ENCODE data around the gene KSR2. TPM values are rescaled to one million over a fixed set of nuclear protein-coding genes. Genes with fewer than 3 reads are reported as not detected.
"Not testable (repeated sequence)": the region's sequence is repeated elsewhere in the genome, so short reads cannot be mapped to it uniquely, and the experiment has no call there.

The KSR2 gene
- polyA plus RNA-seq, 2 donors, result 0.01 to 0.04 TPM

DNA sequence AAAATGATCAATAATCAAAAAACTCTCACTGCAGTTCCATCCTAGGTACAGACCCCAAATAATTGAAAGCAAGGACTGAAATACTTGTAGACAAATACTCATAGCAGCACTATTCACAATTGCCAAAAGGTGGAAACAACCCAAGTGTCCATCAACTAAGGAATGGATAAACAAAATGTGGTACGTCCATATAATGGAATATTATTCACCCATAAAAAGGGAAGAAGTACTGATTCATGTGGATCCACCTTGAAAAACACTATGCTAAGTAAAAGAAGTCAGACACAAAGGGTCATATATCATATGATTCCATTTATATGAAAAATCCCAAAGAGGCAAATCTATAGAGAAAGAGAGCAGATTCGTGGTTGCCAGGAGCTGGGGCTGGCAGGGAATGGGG lies 202.8 kb downstream of the KSR2 start:
- Histone ChIP-seq H3K9me3 (ENCODE audit: control insufficient read depth in 2 of 2, insufficient read depth in 1 of 2, low read depth in 1 of 2, low read length in 1 of 2) (peaks cover 0 to under 1% of the 10 kb centered on the region in 2 donors), H3K36me3 (ENCODE audit: control insufficient read depth in 2 of 2, insufficient read depth in 2 of 2, low read length in 1 of 2) (no peaks in the 10 kb centered on the region), H3K4me3 (ENCODE audit: low read depth in 1 of 2, low read length in 2 of 2) (no peak overlapping the region), H3K4me1 (ENCODE audit: control insufficient read depth in 2 of 2, insufficient read depth in 2 of 2, low read length in 1 of 2) (no peaks in the 10 kb centered on the region), H3K27ac (ENCODE audit: low read depth in 2 of 2, low read length in 1 of 2) (no peak overlapping the region), H3K27me3 (ENCODE audit: control insufficient read depth in 1 of 2, insufficient read depth in 2 of 2, low read length in 2 of 2) (no peaks in the 10 kb centered on the region)
- 70 to 87% methylated on average over 2 of the region's 2 CpGs for WGBS, 2 donors

DNA sequence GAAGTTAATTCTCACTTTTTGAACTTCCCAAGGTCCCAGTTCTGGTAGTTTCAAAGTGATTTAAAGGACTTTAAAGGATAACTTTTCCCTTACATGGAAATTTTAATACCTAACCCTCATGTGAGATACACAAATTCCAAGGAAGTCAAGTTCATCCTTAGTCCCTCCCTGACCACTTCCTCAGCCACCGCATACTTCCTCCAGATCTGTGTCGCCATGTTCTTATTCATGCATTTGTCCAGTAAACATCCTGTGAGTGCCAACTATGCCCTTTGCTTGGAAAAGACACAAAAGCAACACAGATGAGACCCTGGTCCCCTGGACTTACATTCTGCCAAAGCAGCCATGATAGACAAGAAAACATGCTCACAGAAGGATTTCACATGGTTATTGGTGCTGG lies 206.6 kb downstream of the KSR2 start:
- H3K4me1 ChIP-seq (ENCODE audit: control insufficient read depth in 2 of 2, insufficient read depth in 2 of 2, low read length in 1 of 2), result no peaks in the 10 kb centered on the region
- H3K36me3 ChIP-seq (ENCODE audit: control insufficient read depth in 2 of 2, insufficient read depth in 2 of 2, low read length in 1 of 2), result no peaks in the 10 kb centered on the region
- no peak overlapping the region for H3K27ac ChIP-seq (ENCODE audit: low read depth in 2 of 2, low read length in 1 of 2)
- H3K4me3 ChIP-seq (ENCODE audit: low read depth in 1 of 2, low read length in 2 of 2), result no peak overlapping the region
- WGBS, 2 donors, result 83 to 85% methylated on average over 2 of the region's 2 CpGs
- no peaks in the 10 kb centered on the region for H3K27me3 ChIP-seq (ENCODE audit: control insufficient read depth in 1 of 2, insufficient read depth in 2 of 2, low read length in 2 of 2)
- peaks cover 0 to 4% of the 10 kb centered on the region in 2 donors for H3K9me3 ChIP-seq (ENCODE audit: control insufficient read depth in 2 of 2, insufficient read depth in 1 of 2, low read depth in 1 of 2, low read length in 1 of 2)

DNA sequence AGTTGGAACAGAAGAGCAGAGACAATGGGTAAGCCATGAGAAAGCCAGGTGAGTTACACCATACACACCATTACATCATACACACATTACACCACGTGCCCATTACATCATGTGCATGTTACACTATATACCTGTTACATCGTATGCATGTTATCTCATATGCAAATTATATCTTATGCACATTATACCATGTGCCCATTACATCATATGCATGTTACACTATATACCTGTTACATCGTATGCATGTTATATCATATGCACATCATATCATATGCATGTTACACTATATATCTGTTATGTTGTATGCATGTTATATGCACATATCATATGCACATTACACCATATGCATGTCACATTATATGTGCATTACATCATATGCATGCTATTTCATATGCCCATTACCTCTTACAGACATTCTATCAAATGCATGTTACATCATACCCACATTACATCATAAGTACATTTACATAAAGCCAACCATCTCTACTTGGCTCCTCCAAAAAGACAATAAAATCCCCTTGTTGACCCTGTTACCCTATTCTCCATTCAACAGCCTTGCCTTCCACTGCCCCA lies 207.2 kb downstream of the KSR2 start:
- Histone ChIP-seq H3K4me3 (ENCODE audit: low read depth in 1 of 2, low read length in 2 of 2) (no peak overlapping the region), H3K36me3 (ENCODE audit: control insufficient read depth in 2 of 2, insufficient read depth in 2 of 2, low read length in 1 of 2) (no peaks in the 10 kb centered on the region), H3K4me1 (ENCODE audit: control insufficient read depth in 2 of 2, insufficient read depth in 2 of 2, low read length in 1 of 2) (no peaks in the 10 kb centered on the region), H3K27ac (ENCODE audit: low read depth in 2 of 2, low read length in 1 of 2) (no peak overlapping the region), H3K27me3 (ENCODE audit: control insufficient read depth in 1 of 2, insufficient read depth in 2 of 2, low read length in 2 of 2) (no peaks in the 10 kb centered on the region), H3K9me3 (ENCODE audit: control insufficient read depth in 2 of 2, insufficient read depth in 1 of 2, low read depth in 1 of 2, low read length in 1 of 2) (peaks cover 0 to 4% of the 10 kb centered on the region in 2 donors)
- 90 to 92% methylated on average over 3 of the region's 3 CpGs for WGBS, 2 donors

DNA sequence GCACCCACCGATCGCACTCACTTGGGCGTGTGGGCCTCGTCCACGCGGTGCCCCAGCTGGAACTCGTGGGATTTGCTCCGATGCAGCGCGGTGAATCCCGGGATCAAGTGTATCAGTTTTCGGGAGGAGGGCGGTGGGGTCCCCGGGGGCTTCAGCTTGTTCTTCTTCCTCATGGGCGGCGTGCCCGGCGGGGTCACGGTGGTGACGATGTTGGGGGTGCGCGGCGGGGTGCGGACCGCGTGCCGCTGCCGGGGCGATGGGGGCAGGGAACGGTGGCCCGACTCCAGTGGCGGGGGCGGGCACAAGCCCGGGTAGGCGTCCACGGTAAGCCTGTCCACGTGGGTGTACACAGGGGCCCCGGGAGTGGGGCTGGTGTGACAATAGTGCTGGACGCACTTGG lies 207.8 kb downstream of the KSR2 start:
- Histone ChIP-seq H3K4me1 (ENCODE audit: control insufficient read depth in 2 of 2, insufficient read depth in 2 of 2, low read length in 1 of 2) (no peaks in the 10 kb centered on the region), H3K4me3 (ENCODE audit: low read depth in 1 of 2, low read length in 2 of 2) (no peak overlapping the region), H3K36me3 (ENCODE audit: control insufficient read depth in 2 of 2, insufficient read depth in 2 of 2, low read length in 1 of 2) (no peaks in the 10 kb centered on the region), H3K27me3 (ENCODE audit: control insufficient read depth in 1 of 2, insufficient read depth in 2 of 2, low read length in 2 of 2) (no peaks in the 10 kb centered on the region), H3K27ac (ENCODE audit: low read depth in 2 of 2, low read length in 1 of 2) (no peak overlapping the region), H3K9me3 (ENCODE audit: control insufficient read depth in 2 of 2, insufficient read depth in 1 of 2, low read depth in 1 of 2, low read length in 1 of 2) (peaks cover 0 to 4% of the 10 kb centered on the region in 2 donors)
- 94% methylated on average over 39 of the region's 39 CpGs for WGBS, 2 donors

DNA sequence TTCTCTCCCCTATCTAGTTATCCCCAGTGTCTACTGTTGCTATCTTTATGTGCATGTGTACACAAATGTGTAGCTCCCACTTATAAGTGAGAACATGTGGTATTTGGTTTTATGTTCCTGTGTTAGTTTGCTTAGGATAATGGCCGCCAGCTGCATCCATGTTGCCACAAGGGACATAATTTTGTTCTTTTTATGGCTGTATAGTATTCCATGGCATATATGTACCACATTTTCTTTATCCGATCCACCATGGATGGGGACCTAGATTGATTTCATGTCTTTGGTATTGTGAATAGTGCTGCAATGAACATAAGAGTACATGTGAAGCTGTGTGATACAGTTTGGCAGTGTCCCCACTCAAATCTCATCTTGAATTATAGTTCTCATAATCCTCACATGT lies 218.1 kb downstream of the KSR2 start:
- Histone ChIP-seq H3K4me3 (ENCODE audit: low read depth in 1 of 2, low read length in 2 of 2) (no peak overlapping the region), H3K9me3 (ENCODE audit: control insufficient read depth in 2 of 2, insufficient read depth in 1 of 2, low read depth in 1 of 2, low read length in 1 of 2) (no peaks in the 10 kb centered on the region), H3K27me3 (ENCODE audit: control insufficient read depth in 1 of 2, insufficient read depth in 2 of 2, low read length in 2 of 2) (no peaks in the 10 kb centered on the region), H3K36me3 (ENCODE audit: control insufficient read depth in 2 of 2, insufficient read depth in 2 of 2, low read length in 1 of 2) (no peaks in the 10 kb centered on the region), H3K4me1 (ENCODE audit: control insufficient read depth in 2 of 2, insufficient read depth in 2 of 2, low read length in 1 of 2) (no peaks in the 10 kb centered on the region), H3K27ac (ENCODE audit: low read depth in 2 of 2, low read length in 1 of 2) (no peak overlapping the region)
- 87 to 91% methylated on average over 2 of the region's 2 CpGs for WGBS, 2 donors

DNA sequence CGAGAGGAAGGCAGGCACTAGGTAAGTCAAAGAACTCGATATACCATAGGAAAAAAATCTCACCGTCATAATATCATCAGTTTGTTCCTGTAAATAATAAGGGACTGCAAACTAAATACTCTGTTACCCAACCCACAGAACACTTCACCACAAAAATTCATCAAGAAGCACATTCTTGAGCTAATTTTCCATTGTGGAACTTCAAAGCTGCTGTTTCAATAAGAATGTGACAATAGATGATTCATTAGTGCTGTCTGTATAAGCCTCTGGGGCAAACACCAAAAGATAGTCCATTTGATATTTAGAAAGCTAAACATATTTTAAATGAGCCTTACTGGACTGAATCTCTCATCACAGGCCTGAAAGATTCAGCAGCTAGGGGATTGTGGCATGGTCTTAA lies 219.4 kb downstream of the KSR2 start:
- no peaks in the 10 kb centered on the region for H3K9me3 ChIP-seq (ENCODE audit: control insufficient read depth in 2 of 2, insufficient read depth in 1 of 2, low read depth in 1 of 2, low read length in 1 of 2)
- no peaks in the 10 kb centered on the region for H3K4me1 ChIP-seq (ENCODE audit: control insufficient read depth in 2 of 2, insufficient read depth in 2 of 2, low read length in 1 of 2)
- WGBS, 2 donors, result 55 to 75% methylated on average over 3 of the region's 3 CpGs
- H3K27me3 ChIP-seq (ENCODE audit: control insufficient read depth in 1 of 2, insufficient read depth in 2 of 2, low read length in 2 of 2), result no peaks in the 10 kb centered on the region
- H3K4me3 ChIP-seq (ENCODE audit: low read depth in 1 of 2, low read length in 2 of 2), result no peak overlapping the region
- H3K27ac ChIP-seq (ENCODE audit: low read depth in 2 of 2, low read length in 1 of 2), result no peak overlapping the region
- no peaks in the 10 kb centered on the region for H3K36me3 ChIP-seq (ENCODE audit: control insufficient read depth in 2 of 2, insufficient read depth in 2 of 2, low read length in 1 of 2)

DNA sequence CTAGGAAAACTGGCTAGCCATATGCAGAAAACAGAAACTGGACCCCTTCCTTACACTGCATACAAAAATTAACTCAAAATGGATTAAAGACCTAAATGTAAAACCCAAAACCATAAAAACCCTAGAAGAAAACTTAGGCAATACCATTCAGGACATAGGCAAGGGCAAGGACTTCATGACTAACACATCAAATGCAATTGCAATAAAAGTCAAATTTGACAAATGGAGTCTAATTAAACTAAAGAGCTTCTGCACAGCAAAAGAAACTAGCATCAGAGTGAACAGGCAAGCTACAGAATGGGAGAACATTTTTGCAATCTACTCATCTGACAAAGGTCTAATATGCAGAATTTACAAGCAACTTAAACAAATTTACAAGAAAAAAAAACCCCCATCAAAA lies 222.4 kb downstream of the KSR2 start:
- not testable (repeated sequence) for H3K27ac ChIP-seq (ENCODE audit: low read depth in 2 of 2, low read length in 1 of 2); H3K4me1 ChIP-seq (ENCODE audit: control insufficient read depth in 2 of 2, insufficient read depth in 2 of 2, low read length in 1 of 2); H3K9me3 ChIP-seq (ENCODE audit: control insufficient read depth in 2 of 2, insufficient read depth in 1 of 2, low read depth in 1 of 2, low read length in 1 of 2); H3K27me3 ChIP-seq (ENCODE audit: control insufficient read depth in 1 of 2, insufficient read depth in 2 of 2, low read length in 2 of 2); H3K36me3 ChIP-seq (ENCODE audit: control insufficient read depth in 2 of 2, insufficient read depth in 2 of 2, low read length in 1 of 2); H3K4me3 ChIP-seq (ENCODE audit: low read depth in 1 of 2, low read length in 2 of 2)

DNA sequence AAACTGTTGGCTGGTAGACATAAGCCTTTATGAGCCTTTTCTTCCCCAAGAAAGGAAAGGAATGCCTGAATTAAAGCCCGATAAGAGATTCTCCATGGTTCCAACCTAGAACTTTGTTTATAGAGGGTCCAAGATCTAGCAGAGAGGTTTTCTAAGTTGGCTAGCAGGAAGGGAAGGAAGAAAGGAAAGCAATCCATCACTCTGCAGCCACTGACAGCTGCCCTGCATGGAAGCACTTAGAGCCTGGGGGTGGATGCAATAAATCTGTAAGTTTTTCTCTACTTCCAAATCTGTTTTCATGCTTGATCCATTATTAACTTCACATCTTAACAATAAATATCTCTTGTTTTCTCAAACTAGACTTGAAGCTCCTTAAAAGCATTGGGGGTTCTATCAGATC lies 224.4 kb downstream of the KSR2 start:
- Histone ChIP-seq H3K36me3 (ENCODE audit: control insufficient read depth in 2 of 2, insufficient read depth in 2 of 2, low read length in 1 of 2) (no peaks in the 10 kb centered on the region), H3K27me3 (ENCODE audit: control insufficient read depth in 1 of 2, insufficient read depth in 2 of 2, low read length in 2 of 2) (no peaks in the 10 kb centered on the region), H3K27ac (ENCODE audit: low read depth in 2 of 2, low read length in 1 of 2) (no peak overlapping the region), H3K9me3 (ENCODE audit: control insufficient read depth in 2 of 2, insufficient read depth in 1 of 2, low read depth in 1 of 2, low read length in 1 of 2) (no peaks in the 10 kb centered on the region), H3K4me1 (ENCODE audit: control insufficient read depth in 2 of 2, insufficient read depth in 2 of 2, low read length in 1 of 2) (no peaks in the 10 kb centered on the region), H3K4me3 (ENCODE audit: low read depth in 1 of 2, low read length in 2 of 2) (no peak overlapping the region)
- 17 to 41% methylated on average over 1 of the region's 1 CpG for WGBS, 2 donors

DNA sequence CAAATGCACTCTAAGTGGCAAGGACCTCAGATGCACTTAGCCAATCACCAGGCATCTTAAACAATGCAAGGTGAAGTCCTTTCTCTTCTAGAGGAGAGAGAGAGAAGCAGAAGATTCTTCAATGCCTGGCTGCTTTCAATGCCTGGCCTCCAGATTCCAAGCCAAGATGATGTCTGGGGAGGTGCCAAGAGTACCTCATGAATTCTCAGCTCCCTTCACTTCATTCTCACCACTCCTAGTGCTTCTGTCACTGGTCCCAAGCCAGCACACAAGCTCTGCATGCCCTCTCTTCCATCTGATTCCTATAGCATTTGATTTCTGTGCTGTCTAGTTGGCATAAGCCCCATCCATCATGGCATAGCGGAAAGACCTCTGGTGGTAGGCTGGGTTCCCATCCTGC lies 225.0 kb downstream of the KSR2 start:
- Histone ChIP-seq H3K4me3 (ENCODE audit: low read depth in 1 of 2, low read length in 2 of 2) (no peak overlapping the region), H3K36me3 (ENCODE audit: control insufficient read depth in 2 of 2, insufficient read depth in 2 of 2, low read length in 1 of 2) (no peaks in the 10 kb centered on the region), H3K27ac (ENCODE audit: low read depth in 2 of 2, low read length in 1 of 2) (no peak overlapping the region), H3K4me1 (ENCODE audit: control insufficient read depth in 2 of 2, insufficient read depth in 2 of 2, low read length in 1 of 2) (no peaks in the 10 kb centered on the region), H3K9me3 (ENCODE audit: control insufficient read depth in 2 of 2, insufficient read depth in 1 of 2, low read depth in 1 of 2, low read length in 1 of 2) (no peaks in the 10 kb centered on the region), H3K27me3 (ENCODE audit: control insufficient read depth in 1 of 2, insufficient read depth in 2 of 2, low read length in 2 of 2) (no peaks in the 10 kb centered on the region)
- 94 to 100% methylated on average over 1 of the region's 1 CpG for WGBS, 2 donors

DNA sequence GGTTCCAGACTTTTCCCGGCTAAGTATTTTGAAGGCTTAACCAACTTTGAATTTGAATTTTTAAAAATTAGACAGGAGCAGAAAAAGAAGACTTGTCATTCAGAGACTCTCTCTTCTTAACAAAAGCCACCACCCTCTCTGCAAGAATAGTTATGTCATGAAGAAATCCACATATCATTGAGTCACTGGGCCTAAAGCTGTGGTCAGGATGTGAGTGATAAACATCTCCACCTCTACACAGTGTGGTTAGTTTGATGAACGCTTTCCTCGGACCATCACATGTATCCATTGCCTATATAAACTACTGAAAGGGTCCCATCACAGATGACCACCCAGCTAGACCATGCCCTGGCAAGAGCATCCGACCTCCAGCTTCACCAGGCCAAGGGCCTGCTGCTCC lies 226.1 kb downstream of the KSR2 start:
- no peaks in the 10 kb centered on the region for H3K9me3 ChIP-seq (ENCODE audit: control insufficient read depth in 2 of 2, insufficient read depth in 1 of 2, low read depth in 1 of 2, low read length in 1 of 2)
- H3K27ac ChIP-seq (ENCODE audit: low read depth in 2 of 2, low read length in 1 of 2), result no peak overlapping the region
- H3K4me1 ChIP-seq (ENCODE audit: control insufficient read depth in 2 of 2, insufficient read depth in 2 of 2, low read length in 1 of 2), result no peaks in the 10 kb centered on the region
- 77 to 81% methylated on average over 4 of the region's 4 CpGs for WGBS, 2 donors
- H3K27me3 ChIP-seq (ENCODE audit: control insufficient read depth in 1 of 2, insufficient read depth in 2 of 2, low read length in 2 of 2), result no peaks in the 10 kb centered on the region
- H3K36me3 ChIP-seq (ENCODE audit: control insufficient read depth in 2 of 2, insufficient read depth in 2 of 2, low read length in 1 of 2), result no peaks in the 10 kb centered on the region
- H3K4me3 ChIP-seq (ENCODE audit: low read depth in 1 of 2, low read length in 2 of 2), result no peak overlapping the region

Data from esophagus (tissue), 2 donors.